HG03097 (cell line): ENCODE results near the gene FAF2.
"Not testable (repeated sequence)": the region's sequence is repeated elsewhere in the genome, so short reads cannot be mapped to it uniquely, and the experiment has no call there.

ENCODE experiments used
- ATAC-seq: cut with Tn5 transposase; IDR thresholded peaks from one replicate; pipeline ENCODE4 v1.9.1; 2021; ENCODE audit not compliant: unreplicated experiment, low FRiP score

Gene FAF2

GRCh38 chr5:176447978-176448608 lies at the start of gene FAF2:
Gene FAF2 (plus strand): TSS chr5:176448385. CDS start chr5:176448408, 23 bp downstream.
- ATAC-seq: peak; percentile 97

DNA sequence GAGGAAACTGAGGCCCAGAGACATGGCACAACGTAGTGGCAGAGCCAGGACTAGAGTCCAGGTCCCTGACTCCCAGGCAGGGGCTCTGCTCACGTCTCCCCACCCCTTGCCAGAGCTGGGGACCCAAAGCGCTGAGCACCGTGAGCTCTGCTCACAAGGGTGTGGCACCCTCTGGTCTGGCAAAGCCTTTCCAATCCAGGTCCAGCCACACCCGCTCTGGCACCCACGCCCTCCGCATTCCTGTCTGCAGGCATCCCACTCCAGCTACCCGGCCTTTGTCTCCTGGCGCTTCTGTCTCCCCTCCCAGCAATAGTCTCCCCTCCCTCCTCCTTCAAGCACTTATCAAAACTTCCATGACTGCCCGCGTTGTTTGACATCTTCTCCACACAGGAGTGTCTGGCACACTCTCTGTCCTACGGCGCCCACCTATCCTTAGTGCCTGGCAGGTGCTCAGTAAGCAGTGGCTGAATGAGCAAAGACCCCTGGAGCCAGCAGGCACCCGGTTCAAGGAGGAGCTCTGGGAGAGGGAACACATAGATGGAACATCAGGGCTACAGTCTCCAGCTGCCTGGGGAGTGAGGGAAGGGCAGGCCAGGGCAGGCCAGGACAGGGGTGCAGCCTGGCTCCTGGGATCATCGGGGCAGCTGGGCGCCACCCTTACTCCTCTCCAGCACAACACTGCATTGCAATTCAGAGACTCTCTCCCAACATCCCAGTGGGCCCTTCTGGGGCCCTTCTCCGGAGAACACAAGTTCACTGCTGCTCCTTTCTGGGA lies 47.6 kb upstream of the FAF2 start:
- no peak for ATAC-seq

DNA sequence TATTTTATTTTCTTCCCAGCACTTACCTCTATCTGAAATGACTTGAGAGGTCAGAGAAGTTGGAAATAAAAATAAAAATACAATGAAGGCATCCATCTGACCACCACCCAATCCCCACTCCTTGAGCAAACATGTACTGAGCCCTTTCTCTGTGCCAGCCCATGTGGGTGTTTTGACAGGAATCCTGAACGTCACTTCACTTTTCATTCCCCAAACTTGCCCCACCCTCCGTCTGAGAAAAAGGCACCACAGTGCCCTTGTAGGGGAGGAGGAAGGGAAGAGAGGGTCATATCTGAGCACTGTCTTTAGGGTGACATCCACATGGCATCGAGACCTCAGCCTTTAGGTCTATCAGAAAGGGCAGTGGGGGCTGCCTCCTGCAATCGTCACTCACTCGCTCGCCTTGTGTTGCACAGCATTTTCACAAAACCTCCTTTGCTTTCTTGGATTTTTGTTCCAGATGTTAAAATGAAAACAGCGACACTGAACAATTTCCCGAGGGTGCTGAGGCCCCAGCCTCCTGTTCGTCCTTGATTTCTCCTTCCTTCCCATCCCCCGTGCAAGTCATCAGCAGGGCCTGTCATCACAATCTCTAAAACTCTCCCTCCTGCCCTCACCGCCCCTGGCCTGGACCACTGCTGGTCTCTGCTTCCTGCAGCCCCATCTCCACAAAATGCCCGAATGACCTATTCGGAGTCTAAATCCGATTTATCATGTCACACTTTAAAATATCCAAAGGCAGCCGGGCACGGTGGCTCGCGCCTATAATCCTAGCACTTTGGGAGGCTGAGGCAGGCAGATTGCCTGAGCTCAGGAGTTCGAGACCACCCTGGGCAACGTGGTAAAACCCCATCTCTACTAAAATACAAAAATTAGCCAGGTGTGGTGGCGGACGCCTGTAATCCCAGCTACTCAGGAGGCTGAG lies 46.6 kb upstream of the FAF2 start:
- ATAC-seq: no peak

GRCh38 chr5:176405656-176406435 lies 42.3 kb upstream of the FAF2 start:
- ATAC-seq: no peak

DNA sequence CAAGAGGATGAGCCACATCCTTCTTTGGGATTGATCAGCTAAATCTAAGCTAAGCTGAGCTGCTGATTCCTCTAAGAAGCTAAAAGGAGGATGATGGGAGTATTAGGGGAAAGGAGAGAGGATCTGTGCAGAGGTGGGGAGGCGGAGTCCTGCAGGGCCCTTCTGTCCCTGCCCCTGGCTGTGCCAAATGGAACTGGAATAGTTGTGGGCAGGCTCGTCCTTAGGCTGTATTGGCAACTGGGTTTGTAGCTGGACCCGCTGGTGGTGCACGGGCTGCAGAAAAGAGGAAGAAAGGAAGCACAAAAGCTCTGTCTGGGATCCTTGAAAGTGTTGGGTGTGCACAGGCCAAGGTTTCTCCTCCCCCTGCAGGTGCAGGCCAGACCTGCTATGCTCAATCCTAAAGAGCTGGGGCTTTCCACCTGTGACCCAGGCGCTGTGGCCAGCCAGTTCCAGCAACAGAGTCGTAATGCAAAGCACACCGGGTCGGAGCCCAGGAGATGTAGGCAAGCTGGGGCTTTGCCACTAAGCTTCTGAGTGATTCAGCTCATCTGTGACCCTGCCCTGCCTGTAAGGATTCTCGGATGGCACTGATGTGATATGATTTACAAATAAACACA lies 41.6 kb upstream of the FAF2 start:
- no peak for ATAC-seq

GRCh38 chr5:176407456-176408251 lies 40.5 kb upstream of the FAF2 start:
- no peak for ATAC-seq

DNA sequence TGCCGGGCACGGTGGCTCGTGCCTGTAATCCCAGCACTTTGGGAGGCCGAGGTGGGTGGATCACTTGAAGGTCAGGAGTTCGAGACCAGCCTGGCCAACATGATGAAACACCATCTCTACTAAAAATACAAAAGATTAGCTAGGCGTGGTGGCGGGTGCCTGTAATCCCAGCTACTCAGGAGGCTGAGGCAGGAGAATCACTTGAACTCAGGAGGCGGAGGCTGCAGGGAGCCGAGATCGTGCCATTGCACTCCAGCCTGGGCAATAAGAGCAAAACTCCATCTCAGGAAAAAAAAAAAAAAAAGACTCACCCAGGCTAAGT lies 40.0 kb upstream of the FAF2 start:
- not testable (repeated sequence) for ATAC-seq

GRCh38 chr5:176408590-176408989 lies 39.6 kb upstream of the FAF2 start:
- no peak for ATAC-seq

DNA sequence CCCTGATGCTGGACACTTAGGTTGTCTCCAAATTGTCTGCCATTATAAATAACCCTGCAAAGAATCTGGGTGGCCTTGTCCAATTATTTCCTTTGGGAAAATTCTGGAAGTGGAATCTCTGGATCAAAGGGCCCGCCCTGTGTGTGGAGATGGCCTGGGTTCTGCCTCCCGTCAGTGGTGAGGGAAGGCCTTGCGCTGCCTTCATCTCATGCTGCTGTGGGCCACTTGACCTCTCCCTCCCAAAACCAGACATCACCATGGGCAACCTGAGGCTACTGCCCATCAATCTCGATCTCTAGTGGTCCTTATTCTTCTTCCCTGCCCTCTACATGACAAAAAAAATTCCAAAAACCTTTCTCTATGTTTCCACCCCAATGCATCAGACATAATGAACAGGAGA lies 38.4 kb upstream of the FAF2 start:
- no peak for ATAC-seq

GRCh38 chr5:176410486-176411180 lies 37.6 kb upstream of the FAF2 start:
- ATAC-seq: no peak

GRCh38 chr5:176412517-176413254 lies 35.5 kb upstream of the FAF2 start:
- ATAC-seq: no peak

DNA sequence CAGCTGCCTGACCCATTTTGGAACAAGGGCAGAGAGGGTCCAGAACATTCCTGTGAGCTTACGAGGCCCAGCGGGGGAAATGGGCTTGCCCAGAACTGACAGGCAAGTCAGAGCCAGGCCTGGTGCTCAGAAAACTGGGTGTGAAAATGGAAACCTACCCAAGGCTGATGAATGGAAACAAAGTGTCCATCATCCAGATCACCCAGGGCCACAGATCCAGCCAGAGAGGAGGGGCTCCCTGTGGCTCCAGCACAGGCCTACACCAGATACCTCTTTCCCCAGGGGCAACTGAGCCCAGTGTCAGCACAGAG lies 35.0 kb upstream of the FAF2 start:
- no peak for ATAC-seq

GRCh38 chr5:176413709-176414191 lies 34.4 kb upstream of the FAF2 start:
- ATAC-seq: no peak

- ATAC-seq: no peak
Measured at GRCh38 chr5:176414704-176415103, 33.5 kb upstream of the FAF2 start.

DNA sequence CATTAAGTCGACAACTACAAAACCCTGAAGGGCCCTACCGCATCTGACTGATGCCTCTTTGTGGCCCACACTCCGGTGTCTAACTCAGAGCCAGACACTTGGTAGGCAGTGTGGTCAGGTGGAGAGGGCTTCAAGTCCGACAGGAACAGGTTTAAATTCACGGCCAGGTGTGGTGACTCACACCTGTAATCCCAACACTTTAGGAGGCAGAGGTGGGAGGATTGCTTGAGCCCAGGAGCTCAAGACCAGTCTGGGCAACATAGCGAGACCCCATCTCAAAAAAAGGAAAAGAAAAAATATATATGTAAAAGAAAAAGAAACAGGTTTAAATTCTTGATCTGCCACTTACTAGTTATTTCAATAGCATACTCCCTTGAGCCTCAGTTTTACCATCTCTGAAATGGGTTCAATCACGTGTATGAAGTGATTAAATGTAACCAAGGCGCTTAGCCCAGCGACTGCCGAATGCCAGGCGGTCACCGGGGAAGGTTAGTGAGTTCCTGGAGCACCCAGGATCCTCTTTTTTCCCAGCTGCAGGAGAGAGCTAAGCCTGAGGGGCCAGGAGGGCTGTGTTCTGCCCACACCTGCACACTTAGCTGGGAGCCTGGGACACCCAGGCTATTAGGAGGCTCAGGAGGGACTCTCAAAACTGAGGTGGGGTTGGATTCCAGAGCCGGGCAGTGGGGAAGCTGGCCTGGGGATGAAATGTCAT lies 32.8 kb upstream of the FAF2 start:
- ATAC-seq: no peak

- peak; percentile 94 for ATAC-seq
Measured at GRCh38 chr5:176415952-176416924, 31.9 kb upstream of the FAF2 start, which contains the start of gene CLTB. Gene CLTB (minus strand): TSS chr5:176416539. CDS start chr5:176416363, 176 bp downstream.
